ENCODE results near the gene YARS1.

DNA sequence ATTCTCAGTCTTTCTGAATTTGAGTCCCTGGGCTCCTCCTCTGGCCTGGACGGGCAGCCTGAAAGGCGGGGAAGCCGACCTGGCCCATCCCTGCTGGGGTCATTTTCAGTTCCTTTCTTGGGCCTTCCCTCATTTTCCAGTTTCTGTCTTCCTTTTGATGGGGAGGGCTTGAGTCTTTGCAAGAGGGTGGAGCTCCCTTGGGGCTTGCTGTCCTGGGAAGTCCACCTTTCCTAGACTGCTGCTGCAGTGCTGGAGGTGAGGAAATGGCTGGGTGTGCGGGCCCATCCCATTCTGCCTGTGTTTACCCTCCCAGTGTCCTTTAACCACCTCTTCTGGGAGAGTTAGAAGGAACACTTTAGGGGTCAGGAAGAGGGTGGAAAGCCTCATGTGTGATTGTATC, 74.2 kb downstream of the YARS1 start:
- TF ChIP-seq POLR2A (IDR thresholded peaks at IDR 0.05): no peak
- TF ChIP-seq, protein P1, sequence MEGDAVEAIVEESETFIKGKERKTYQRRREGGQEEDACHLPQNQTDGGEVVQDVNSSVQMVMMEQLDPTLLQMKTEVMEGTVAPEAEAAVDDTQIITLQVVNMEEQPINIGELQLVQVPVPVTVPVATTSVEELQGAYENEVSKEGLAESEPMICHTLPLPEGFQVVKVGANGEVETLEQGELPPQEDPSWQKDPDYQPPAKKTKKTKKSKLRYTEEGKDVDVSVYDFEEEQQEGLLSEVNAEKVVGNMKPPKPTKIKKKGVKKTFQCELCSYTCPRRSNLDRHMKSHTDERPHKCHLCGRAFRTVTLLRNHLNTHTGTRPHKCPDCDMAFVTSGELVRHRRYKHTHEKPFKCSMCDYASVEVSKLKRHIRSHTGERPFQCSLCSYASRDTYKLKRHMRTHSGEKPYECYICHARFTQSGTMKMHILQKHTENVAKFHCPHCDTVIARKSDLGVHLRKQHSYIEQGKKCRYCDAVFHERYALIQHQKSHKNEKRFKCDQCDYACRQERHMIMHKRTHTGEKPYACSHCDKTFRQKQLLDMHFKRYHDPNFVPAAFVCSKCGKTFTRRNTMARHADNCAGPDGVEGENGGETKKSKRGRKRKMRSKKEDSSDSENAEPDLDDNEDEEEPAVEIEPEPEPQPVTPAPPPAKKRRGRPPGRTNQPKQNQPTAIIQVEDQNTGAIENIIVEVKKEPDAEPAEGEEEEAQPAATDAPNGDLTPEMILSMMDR (IDR thresholded peaks at IDR 0.05): no peak
